ENCODE data around the gene OTUB2. TPM values are rescaled to one million over a fixed set of nuclear protein-coding genes. Genes with fewer than 3 reads are reported as not detected.

Gene OTUB2
- total RNA-seq, 1 donor from 2014 or later, result 0.27 TPM

DNA sequence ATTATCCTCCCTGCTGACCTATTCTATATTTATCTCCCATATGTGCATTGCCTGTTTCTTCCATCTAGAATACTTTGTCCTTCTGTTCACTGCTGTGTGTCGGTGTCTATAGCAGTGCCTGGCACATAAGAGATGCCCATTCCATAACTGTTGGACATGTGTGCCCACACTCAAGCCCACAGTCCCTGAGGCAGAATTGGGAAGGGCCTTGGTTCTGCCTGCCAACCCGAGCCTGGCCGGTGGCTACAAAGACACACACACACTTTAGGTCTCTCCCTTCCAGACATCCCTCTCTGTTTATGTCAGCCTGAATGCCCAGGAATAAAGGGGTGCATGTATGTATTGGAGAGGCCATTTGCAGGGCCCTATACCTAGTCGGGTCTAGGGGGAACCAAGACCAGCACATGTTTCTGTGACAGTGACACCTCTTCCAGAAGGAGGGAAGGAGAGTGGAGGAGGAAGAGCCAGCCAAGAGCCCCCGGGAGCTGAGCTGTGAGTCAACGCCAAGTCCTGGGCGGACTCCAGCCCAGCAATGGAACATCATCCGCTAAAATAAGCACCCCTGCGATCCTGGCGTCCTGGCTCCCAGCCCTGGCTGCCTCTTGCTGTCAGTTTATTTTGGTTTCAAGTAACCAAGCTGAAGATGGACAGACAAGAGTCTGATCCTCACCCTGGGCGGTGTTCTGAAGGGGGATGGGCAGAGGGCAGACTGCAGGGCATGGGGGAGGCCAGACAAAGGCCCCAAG is 45.5 kb upstream of the OTUB2 start:
- Histone ChIP-seq H3K9me3 (replicated peaks) (no peaks in the 10 kb centered on the region), H3K27me3 (ENCODE audit: low read depth) (no peaks in the 10 kb centered on the region), H3K27ac (replicated peaks) (peak overlapping the region; percentile 89), H3K4me1 (peaks cover 80% of the 10 kb centered on the region), H3K4me3 (no peak overlapping the region), H3K36me3 (no peaks in the 10 kb centered on the region)
- TF ChIP-seq, protein P1, sequence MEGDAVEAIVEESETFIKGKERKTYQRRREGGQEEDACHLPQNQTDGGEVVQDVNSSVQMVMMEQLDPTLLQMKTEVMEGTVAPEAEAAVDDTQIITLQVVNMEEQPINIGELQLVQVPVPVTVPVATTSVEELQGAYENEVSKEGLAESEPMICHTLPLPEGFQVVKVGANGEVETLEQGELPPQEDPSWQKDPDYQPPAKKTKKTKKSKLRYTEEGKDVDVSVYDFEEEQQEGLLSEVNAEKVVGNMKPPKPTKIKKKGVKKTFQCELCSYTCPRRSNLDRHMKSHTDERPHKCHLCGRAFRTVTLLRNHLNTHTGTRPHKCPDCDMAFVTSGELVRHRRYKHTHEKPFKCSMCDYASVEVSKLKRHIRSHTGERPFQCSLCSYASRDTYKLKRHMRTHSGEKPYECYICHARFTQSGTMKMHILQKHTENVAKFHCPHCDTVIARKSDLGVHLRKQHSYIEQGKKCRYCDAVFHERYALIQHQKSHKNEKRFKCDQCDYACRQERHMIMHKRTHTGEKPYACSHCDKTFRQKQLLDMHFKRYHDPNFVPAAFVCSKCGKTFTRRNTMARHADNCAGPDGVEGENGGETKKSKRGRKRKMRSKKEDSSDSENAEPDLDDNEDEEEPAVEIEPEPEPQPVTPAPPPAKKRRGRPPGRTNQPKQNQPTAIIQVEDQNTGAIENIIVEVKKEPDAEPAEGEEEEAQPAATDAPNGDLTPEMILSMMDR (IDR thresholded peaks at IDR 0.05; ENCODE audit: borderline replicate concordance), result no peak
- intact Hi-C loops (cut with micrococcal nuclease), result no loop called here
- peak; percentile 85 for DNase-seq

DNA sequence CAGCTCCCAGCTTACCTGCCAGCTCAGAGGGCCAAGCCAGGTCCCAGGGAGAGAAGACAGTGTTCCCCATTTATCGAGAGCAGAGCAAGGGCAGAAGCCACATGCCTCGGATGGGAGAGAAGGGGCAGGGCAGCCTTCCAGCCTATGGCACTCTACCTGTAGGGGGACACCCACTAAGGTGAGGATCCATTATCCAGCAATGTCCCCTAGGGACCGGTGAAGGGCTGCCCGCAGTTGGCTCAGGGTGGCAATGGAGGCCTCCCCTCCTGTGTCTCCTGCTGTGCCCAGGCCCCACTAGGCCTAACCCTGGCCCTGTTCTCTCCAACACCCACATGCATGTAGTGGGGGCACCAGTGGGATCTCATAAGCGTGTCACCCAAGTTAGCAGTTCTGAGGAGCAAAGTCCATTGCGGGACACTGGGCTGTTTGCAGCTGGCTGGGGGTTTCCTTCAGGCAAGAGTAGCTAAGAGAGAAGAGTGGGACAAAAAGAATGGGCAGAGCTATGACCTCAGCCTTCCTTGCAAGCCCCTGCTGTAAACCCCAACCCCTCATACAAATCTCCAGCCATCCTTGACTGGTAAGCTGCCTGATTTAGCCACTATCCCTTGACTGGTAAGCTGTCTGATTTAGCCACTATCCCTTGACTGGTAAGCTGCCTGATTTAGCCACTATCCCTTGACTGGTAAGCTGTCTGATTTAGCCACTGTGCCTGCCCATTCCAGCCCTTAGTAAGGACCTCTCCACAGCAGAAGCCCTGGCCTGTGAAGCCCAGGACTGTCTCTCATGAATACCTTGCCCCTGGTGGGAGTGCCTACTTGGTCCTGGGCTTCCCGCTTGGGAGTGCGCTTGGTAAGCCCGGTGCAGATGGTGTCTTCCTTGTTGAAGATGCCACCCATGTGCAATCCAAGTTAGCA is 44.6 kb upstream of the OTUB2 start:
- no peak for DNase-seq
- peaks cover 85% of the 10 kb centered on the region for H3K4me1 ChIP-seq

DNA sequence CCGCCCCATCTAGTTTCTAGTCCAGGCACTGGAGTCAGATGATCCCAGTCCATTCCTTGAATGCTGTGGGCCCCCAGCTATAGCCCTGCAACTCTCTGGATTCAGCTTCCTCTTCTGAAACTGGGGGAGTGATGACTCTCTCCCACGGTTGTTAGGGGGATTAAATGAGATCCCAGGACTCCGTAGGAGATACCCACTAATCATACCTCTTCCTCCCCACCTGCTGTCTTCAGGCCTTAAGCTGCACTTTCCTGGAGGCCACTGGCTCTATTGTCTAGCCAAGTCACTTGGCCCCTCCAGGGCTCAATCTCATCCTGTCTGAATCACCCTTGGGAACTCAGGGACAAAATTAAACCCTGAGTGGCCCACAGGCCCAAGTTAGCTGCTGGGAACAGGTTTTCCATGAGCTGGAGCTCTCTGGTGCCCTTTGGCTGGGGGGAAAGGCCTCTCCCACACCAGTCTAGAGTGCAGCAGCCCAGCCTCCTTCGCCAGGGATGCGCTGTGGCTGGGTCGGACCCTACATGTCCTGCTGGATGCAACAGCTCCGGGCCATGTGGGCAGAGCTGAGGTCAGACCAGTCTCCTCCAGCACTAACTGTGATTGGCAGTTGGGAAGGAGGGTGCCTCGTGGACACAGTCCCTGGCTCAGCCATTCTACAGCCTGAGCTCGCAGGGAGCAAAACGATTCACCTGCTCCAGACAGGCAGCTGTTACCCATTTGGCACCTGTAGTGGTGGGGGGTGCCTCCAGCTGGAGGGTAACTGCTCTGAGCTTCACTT is 43.7 kb upstream of the OTUB2 start:
- no peaks in the 10 kb centered on the region for H3K36me3 ChIP-seq
- H3K9me3 ChIP-seq (replicated peaks), result no peaks in the 10 kb centered on the region
- no peaks in the 10 kb centered on the region for H3K27me3 ChIP-seq (ENCODE audit: low read depth)
- peaks cover 81% of the 10 kb centered on the region for H3K4me1 ChIP-seq
- H3K4me3 ChIP-seq, result no peak overlapping the region
- intact Hi-C loops (cut with micrococcal nuclease), result no loop called here
- TF ChIP-seq, protein P1 (IDR thresholded peaks at IDR 0.05; ENCODE audit: borderline replicate concordance), result no peak
- peak overlapping the region; percentile 89 for H3K27ac ChIP-seq (replicated peaks)
- DNase-seq, result no peak

More for the DNA sequence above, 44.6 kb upstream of the OTUB2 start:
- TF ChIP-seq, protein P1 (IDR thresholded peaks at IDR 0.05; ENCODE audit: borderline replicate concordance), result peak; percentile 22
- Histone ChIP-seq H3K27ac (replicated peaks) (peak overlapping the region; percentile 89), H3K27me3 (ENCODE audit: low read depth) (no peaks in the 10 kb centered on the region), H3K4me3 (no peak overlapping the region), H3K9me3 (replicated peaks) (no peaks in the 10 kb centered on the region), H3K36me3 (no peaks in the 10 kb centered on the region)
- intact Hi-C loops (cut with micrococcal nuclease), result no loop called here

DNA sequence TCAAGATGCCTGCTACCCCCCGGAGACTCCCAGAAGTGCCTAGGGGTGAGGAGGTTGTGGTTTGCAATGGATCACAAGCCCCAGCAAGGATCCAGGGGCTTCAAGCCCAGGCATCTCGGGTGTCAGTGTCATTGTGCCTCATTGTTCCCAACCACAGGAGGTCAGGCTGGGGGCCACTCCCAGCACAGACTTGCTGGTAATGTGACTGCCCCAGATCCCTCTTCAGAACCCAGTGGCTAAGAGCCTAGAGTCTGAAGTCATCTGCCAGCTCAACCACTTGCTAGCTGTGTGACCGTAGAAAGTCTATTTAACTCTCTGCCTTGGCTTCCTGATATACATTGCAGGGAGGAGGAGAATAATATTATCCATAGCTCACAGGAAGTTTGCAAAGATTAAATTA is 42.1 kb upstream of the OTUB2 start:
- no peaks in the 10 kb centered on the region for H3K9me3 ChIP-seq (replicated peaks)
- no peaks in the 10 kb centered on the region for H3K36me3 ChIP-seq
- peaks cover 73% of the 10 kb centered on the region for H3K4me1 ChIP-seq
- intact Hi-C loops (cut with micrococcal nuclease), result no loop called here
- H3K4me3 ChIP-seq, result no peak overlapping the region
- peak overlapping the region; percentile 89 for H3K27ac ChIP-seq (replicated peaks)
- no peak for DNase-seq
- no peaks in the 10 kb centered on the region for H3K27me3 ChIP-seq (ENCODE audit: low read depth)
- TF ChIP-seq, protein P1 (IDR thresholded peaks at IDR 0.05; ENCODE audit: borderline replicate concordance), result no peak

DNA sequence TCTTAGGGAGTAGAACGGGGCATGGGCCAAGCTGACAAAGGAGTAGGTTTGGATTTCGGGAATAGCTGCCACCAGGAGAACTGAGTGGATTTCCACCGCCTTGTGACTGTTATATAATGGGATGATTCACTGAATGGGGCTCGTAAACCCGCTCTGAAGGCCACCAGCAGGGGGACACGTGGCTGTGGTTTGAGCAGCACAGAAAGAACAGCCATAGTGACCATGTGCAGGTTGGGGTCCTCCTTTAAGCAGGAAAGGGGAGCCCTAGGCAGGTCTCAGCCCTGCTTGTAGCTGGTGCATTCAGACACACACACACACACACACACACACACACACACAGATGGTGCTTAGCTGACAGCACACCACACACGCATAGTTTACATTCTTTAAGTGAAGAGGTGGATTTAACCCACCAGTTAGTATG is 41.1 kb upstream of the OTUB2 start:
- H3K27ac ChIP-seq (replicated peaks), result peak overlapping the region; percentile 89
- no peaks in the 10 kb centered on the region for H3K36me3 ChIP-seq
- peaks cover 64% of the 10 kb centered on the region for H3K4me1 ChIP-seq

More for the DNA sequence above, 41.1 kb upstream of the OTUB2 start:
- intact Hi-C loops (cut with micrococcal nuclease), result no loop called here
- peak; percentile 53 for DNase-seq
- Histone ChIP-seq H3K4me3 (no peak overlapping the region), H3K9me3 (replicated peaks) (no peaks in the 10 kb centered on the region), H3K27me3 (ENCODE audit: low read depth) (no peaks in the 10 kb centered on the region)
- TF ChIP-seq, protein P1 (IDR thresholded peaks at IDR 0.05; ENCODE audit: borderline replicate concordance), result peak; percentile 49
